ENCODE results near the gene EIF5. TPM values are rescaled to one million over a fixed set of nuclear protein-coding genes. Genes with fewer than 3 reads are reported as not detected.

EIF5 gene
- polyA plus RNA-seq, 3 donors: 162 to 191 (median 163) TPM

DNA sequence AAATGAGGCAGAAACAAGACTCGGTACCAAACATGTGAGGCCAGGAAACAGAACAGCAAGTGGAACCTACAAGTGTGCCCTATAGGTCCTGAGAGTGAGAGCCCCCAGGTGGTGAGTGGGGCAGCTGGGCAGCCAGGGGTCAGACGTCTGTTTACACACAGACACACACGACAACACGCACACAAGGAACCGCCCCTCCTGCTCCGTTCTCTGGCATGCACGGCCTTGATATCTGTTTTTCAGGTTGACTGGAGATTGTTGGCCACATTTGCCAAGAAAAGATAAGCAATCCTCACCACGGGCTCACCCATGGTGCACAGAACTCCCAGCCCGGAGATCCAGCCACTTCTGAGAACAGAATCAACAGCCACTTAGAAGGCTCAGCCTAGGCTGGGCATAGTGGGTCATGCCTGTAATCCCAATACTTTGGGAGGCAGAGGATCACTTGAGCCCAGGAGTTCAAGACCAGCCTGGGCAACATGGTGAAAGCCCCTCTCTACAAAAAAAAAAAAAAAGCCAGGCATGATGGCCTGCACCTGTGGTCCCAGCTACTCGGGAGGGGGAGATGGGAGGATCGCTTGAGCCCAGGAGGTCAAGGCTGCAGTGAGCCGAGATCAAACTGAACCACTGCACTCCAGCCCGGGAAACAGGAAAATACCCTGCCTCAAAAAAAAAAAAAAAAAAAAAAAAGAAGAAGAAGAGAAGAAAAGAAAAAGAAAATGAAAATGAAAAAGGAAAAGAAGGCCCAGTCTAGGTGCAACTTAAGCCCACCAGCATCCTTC is 19.4 kb upstream of the EIF5 start:
- intact Hi-C loops (cut with micrococcal nuclease): no loop called here
- Histone ChIP-seq H3K4me1 (ENCODE audit: control insufficient read depth in 1 of 2, insufficient read depth in 2 of 2, low read length in 2 of 2) (peaks cover 3 to 12% of the 10 kb centered on the region in 2 donors), H3K79me2 (ENCODE audit: insufficient read depth, low read length) (no peaks in the 10 kb centered on the region), H2AFZ (ENCODE audit: insufficient read depth, low read depth, low read length, poor library complexity, severe bottlenecking) (peak overlapping the region; percentile 46), H3K27ac (ENCODE audit: low read depth in 1 of 2, low read length in 2 of 2) (no peak overlapping the region), H4K20me1 (ENCODE audit: insufficient read depth, low read length) (no peaks in the 10 kb centered on the region), H3K9ac (ENCODE audit: insufficient read depth, low read length, poor library complexity, severe bottlenecking) (no peak overlapping the region), H3K36me3 (replicated peaks in 1 of 2; ENCODE audit: control insufficient read depth in 1 of 2, insufficient read depth in 2 of 2, low read length in 2 of 2) (no peaks in the 10 kb centered on the region), H3K27me3 (ENCODE audit: control insufficient read depth in 2 of 2, insufficient read depth in 2 of 2, low read length in 2 of 2) (no peaks in the 10 kb centered on the region), H3K9me3 (replicated peaks in 1 of 2; ENCODE audit: control insufficient read depth in 1 of 2, insufficient read depth in 1 of 2, low read length in 2 of 2) (no peaks in the 10 kb centered on the region), H3K4me3 (replicated peaks in 1 of 3; ENCODE audit: low read depth in 2 of 3, low read length in 3 of 3) (no peak overlapping the region), H3K4me2 (replicated peaks; ENCODE audit: extremely low read depth, low read length, poor library complexity, severe bottlenecking) (no peak overlapping the region)
- Mint-ChIP-seq H3K4me3 (no peak overlapping the region), H3K4me1 (peaks cover 23% of the 10 kb centered on the region), H3K27ac (peak overlapping the region in 1 of 7 donors; percentile 5), H3K27me3 (ENCODE audit: low read depth in 3 of 3) (peaks cover 2 to 9% (median 3%) of the 10 kb centered on the region in 3 donors), H3K9me3 (peaks cover 0 to 3% (median 0%) of the 10 kb centered on the region in 7 donors), H3K36me3 (no peaks in the 10 kb centered on the region)
- no peak for DNase-seq
- 89% methylated on average over 9 of the region's 13 CpGs for WGBS (ENCODE audit: insufficient coverage)
- TF ChIP-seq, protein P1, sequence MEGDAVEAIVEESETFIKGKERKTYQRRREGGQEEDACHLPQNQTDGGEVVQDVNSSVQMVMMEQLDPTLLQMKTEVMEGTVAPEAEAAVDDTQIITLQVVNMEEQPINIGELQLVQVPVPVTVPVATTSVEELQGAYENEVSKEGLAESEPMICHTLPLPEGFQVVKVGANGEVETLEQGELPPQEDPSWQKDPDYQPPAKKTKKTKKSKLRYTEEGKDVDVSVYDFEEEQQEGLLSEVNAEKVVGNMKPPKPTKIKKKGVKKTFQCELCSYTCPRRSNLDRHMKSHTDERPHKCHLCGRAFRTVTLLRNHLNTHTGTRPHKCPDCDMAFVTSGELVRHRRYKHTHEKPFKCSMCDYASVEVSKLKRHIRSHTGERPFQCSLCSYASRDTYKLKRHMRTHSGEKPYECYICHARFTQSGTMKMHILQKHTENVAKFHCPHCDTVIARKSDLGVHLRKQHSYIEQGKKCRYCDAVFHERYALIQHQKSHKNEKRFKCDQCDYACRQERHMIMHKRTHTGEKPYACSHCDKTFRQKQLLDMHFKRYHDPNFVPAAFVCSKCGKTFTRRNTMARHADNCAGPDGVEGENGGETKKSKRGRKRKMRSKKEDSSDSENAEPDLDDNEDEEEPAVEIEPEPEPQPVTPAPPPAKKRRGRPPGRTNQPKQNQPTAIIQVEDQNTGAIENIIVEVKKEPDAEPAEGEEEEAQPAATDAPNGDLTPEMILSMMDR (IDR thresholded peaks at IDR 0.05): no peak

DNA sequence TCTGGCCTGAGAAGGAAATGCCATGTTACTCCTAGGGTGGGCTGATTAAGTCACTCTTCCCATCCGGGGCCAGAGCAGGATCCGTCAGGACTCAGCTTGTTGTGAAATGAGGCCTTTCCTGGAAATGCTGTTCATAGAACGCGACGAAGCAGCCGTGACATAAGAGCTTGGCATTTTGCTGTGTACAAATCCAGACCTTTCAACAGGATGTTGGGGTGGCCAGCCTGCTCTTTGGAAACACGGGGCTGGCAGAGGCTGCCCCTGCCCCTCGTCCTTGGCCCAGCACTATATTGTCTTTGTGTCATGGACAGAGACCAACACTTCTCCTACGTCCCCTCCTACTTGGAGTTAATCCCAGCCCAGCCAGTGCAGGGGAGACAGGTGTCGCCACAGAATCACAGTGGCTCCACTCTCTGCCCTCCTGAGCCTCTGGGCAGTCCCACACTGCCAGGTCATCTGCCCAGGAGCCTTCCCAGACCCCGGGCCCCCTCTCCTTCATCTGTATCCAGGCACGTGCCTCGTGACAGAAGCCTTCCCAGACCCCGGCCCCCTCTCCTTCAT is 18.6 kb upstream of the EIF5 start:
- H3K27me3 ChIP-seq (ENCODE audit: control insufficient read depth in 2 of 2, insufficient read depth in 2 of 2, low read length in 2 of 2): no peaks in the 10 kb centered on the region
- Mint-ChIP-seq H3K9me3 (peaks cover 0 to 3% (median 0%) of the 10 kb centered on the region in 7 donors), H3K27me3 (ENCODE audit: low read depth in 3 of 3) (peaks cover 2 to 9% (median 3%) of the 10 kb centered on the region in 3 donors), H3K4me1 (peaks cover 23% of the 10 kb centered on the region), H3K27ac (no peak overlapping the region), H3K36me3 (no peaks in the 10 kb centered on the region), H3K4me3 (no peak overlapping the region)
- peaks cover 3 to 12% of the 10 kb centered on the region in 2 donors for H3K4me1 ChIP-seq (ENCODE audit: control insufficient read depth in 1 of 2, insufficient read depth in 2 of 2, low read length in 2 of 2)
- no peaks in the 10 kb centered on the region for H3K79me2 ChIP-seq (ENCODE audit: insufficient read depth, low read length)
- H3K4me3 ChIP-seq (replicated peaks in 1 of 3; ENCODE audit: low read depth in 2 of 3, low read length in 3 of 3): no peak overlapping the region
- DNase-seq: no peak
- 36% methylated on average over 9 of the region's 14 CpGs for WGBS (ENCODE audit: insufficient coverage)
- peak overlapping the region; percentile 46 for H2AFZ ChIP-seq (ENCODE audit: insufficient read depth, low read depth, low read length, poor library complexity, severe bottlenecking)
- H3K27ac ChIP-seq (ENCODE audit: low read depth in 1 of 2, low read length in 2 of 2): no peak overlapping the region
- TF ChIP-seq, protein P1 (IDR thresholded peaks at IDR 0.05): no peak
- H3K36me3 ChIP-seq (replicated peaks in 1 of 2; ENCODE audit: control insufficient read depth in 1 of 2, insufficient read depth in 2 of 2, low read length in 2 of 2): no peaks in the 10 kb centered on the region
- H4K20me1 ChIP-seq (ENCODE audit: insufficient read depth, low read length): no peaks in the 10 kb centered on the region
- H3K4me2 ChIP-seq (replicated peaks; ENCODE audit: extremely low read depth, low read length, poor library complexity, severe bottlenecking): no peak overlapping the region
- H3K9me3 ChIP-seq (replicated peaks in 1 of 2; ENCODE audit: control insufficient read depth in 1 of 2, insufficient read depth in 1 of 2, low read length in 2 of 2): no peaks in the 10 kb centered on the region
- no peak overlapping the region for H3K9ac ChIP-seq (ENCODE audit: insufficient read depth, low read length, poor library complexity, severe bottlenecking)
- intact Hi-C loops (cut with micrococcal nuclease): no loop called here

Measured in CD14-positive monocyte (primary cell).